Peyer's patch (tissue), 4 donors: ENCODE results near the gene WWP2. TPM values are rescaled to one million over a fixed set of nuclear protein-coding genes. Genes with fewer than 3 reads are reported as not detected.

Source experiments
- DNase-seq, 3 donors: peaks; one replicate each; pipeline ENCODE4 v3.0.0-alpha.2; 2017 to 2019
- H3K27ac ChIP-seq, 4 donors: fragments of 200-600 bp; sonication (generic); one replicate each; pipeline ENCODE4 v1.5.1; 2016 to 2019
- H3K27me3 ChIP-seq, 2 donors: fragments of 200-600 bp; sonication (generic); one replicate each; pipeline ENCODE4 v1.5.1; 2019
- H3K36me3 ChIP-seq, 3 donors: fragments of 200-600 bp; sonication (generic); one replicate each; pipeline ENCODE4 v1.5.1; 2016 to 2019
- H3K4me1 ChIP-seq, 4 donors: fragments of 200-600 bp; sonication (generic); one replicate each; pipeline ENCODE4 v1.5.1; 2016 to 2019
- H3K4me3 ChIP-seq, 4 donors: fragments of 200-600 bp; sonication (generic); 1 replicate in 3 of 4; 2 replicates in 1 of 4; pipeline ENCODE4 v1.5.1; 2016 to 2019; ENCODE audit warnings: mild to moderate bottlenecking in 1 of 4
- H3K9me3 ChIP-seq, 4 donors: fragments of 200-600 bp; sonication (generic); one replicate each; pipeline ENCODE4 v1.5.1; 2016 to 2019; ENCODE audit warnings: mild to moderate bottlenecking in 1 of 4
- POLR2A ChIP-seq, 2 donors: fragments of 450-650 bp; IDR thresholded peaks; one replicate each; pipeline ENCODE4 v1.5.1; 2017; ENCODE audit warnings: antibody characterized with exemption in 2 of 2, mild to moderate bottlenecking in 2 of 2, moderate library complexity in 2 of 2
- total RNA-seq, 4 donors: library from RNA; depleted of rRNA; stranded (reverse); fragments of >200 nt; gene quantifications; one replicate each; pipeline ENCODE4 v1.1.0, GENCODE V29; 2016
- TF ChIP-seq, protein P1 (sequence below), 6 experiments: fragments of 450-650 bp in 4 of 6; fragments of 200-600 bp in 2 of 6; sonication (generic) in 1 of 6; IDR thresholded peaks; one replicate each; pipeline ENCODE4 v1.5.1; 2017 to 2019; ENCODE audit warnings: antibody characterized with exemption in 6 of 6, mild to moderate bottlenecking in 3 of 6, moderate library complexity in 1 of 6

The WWP2 gene
- total RNA-seq, 4 donors from 2014 or later, result 93.5 to 199 (median 111) TPM

- no peaks in the 10 kb centered on the region for H3K9me3 ChIP-seq
- H3K4me1 ChIP-seq, result peaks cover 0 to 38% (median 0%) of the 10 kb centered on the region in 4 donors
- TF ChIP-seq POLR2A (IDR thresholded peaks at IDR 0.05), result no peak
- TF ChIP-seq, protein P1, sequence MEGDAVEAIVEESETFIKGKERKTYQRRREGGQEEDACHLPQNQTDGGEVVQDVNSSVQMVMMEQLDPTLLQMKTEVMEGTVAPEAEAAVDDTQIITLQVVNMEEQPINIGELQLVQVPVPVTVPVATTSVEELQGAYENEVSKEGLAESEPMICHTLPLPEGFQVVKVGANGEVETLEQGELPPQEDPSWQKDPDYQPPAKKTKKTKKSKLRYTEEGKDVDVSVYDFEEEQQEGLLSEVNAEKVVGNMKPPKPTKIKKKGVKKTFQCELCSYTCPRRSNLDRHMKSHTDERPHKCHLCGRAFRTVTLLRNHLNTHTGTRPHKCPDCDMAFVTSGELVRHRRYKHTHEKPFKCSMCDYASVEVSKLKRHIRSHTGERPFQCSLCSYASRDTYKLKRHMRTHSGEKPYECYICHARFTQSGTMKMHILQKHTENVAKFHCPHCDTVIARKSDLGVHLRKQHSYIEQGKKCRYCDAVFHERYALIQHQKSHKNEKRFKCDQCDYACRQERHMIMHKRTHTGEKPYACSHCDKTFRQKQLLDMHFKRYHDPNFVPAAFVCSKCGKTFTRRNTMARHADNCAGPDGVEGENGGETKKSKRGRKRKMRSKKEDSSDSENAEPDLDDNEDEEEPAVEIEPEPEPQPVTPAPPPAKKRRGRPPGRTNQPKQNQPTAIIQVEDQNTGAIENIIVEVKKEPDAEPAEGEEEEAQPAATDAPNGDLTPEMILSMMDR (IDR thresholded peaks at IDR 0.05), result no peak
- no peaks in the 10 kb centered on the region for H3K27me3 ChIP-seq
- DNase-seq, result peak in 2 of 3 donors; percentile 52 to 75
- no peak overlapping the region for H3K4me3 ChIP-seq
- H3K36me3 ChIP-seq, result no peaks in the 10 kb centered on the region
- H3K27ac ChIP-seq, result peak overlapping the region in 2 of 4 donors; percentile 29 to 36
These were observed 71.5 kb downstream of the WWP2 start for GRCh38 chr16:69833357-69834282.

- DNase-seq, result no peak
- Histone ChIP-seq H3K27me3 (no peaks in the 10 kb centered on the region), H3K27ac (no peak overlapping the region), H3K4me1 (peaks cover 0 to 48% (median 0%) of the 10 kb centered on the region in 4 donors), H3K4me3 (no peak overlapping the region), H3K9me3 (no peaks in the 10 kb centered on the region), H3K36me3 (no peaks in the 10 kb centered on the region)
- TF ChIP-seq, protein P1 (IDR thresholded peaks at IDR 0.05), result no peak
- TF ChIP-seq POLR2A (IDR thresholded peaks at IDR 0.05), result no peak
These were observed 72.8 kb downstream of the WWP2 start for GRCh38 chr16:69834807-69835466.

DNA sequence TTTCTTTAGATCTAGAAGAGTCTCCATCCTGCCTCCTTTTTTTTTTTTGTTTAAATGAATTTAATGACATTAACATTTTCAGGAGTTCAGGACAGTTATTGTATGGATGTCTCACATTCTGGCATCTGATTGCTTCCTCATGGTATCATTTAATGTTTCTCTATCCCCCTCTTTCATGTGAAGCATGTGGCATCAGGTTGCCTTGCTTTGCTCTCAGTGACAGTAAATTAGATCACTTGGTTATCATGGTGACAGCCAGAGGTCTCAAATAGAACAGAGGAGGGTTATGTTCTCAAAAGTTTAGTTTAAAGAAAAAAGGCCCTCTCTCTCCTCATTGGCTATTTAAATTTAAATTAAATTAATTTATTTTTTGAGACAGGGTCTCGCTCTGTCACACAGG lies 74.1 kb downstream of the WWP2 start:
- Histone ChIP-seq H3K4me3 (no peak overlapping the region), H3K27ac (no peak overlapping the region), H3K36me3 (no peaks in the 10 kb centered on the region), H3K4me1 (peaks cover 0 to 45% (median 0%) of the 10 kb centered on the region in 4 donors), H3K27me3 (no peaks in the 10 kb centered on the region), H3K9me3 (no peaks in the 10 kb centered on the region)
- TF ChIP-seq, protein P1 (IDR thresholded peaks at IDR 0.05), result no peak
- no peak for TF ChIP-seq POLR2A (IDR thresholded peaks at IDR 0.05)
- DNase-seq, result no peak

GRCh38 chr16:69837380-69837779 lies 75.2 kb downstream of the WWP2 start:
- DNase-seq, result no peak
- no peak overlapping the region for H3K4me3 ChIP-seq
- H3K4me1 ChIP-seq, result peaks cover 0 to 52% (median 0%) of the 10 kb centered on the region in 4 donors
- H3K27ac ChIP-seq, result no peak overlapping the region
- peaks cover 0 to 9% (median 0%) of the 10 kb centered on the region in 3 donors for H3K36me3 ChIP-seq
- H3K9me3 ChIP-seq, result no peaks in the 10 kb centered on the region
- no peaks in the 10 kb centered on the region for H3K27me3 ChIP-seq
- TF ChIP-seq, protein P1 (IDR thresholded peaks at IDR 0.05), result no peak

- DNase-seq, result no peak
- H3K27ac ChIP-seq, result peak overlapping the region in 3 of 4 donors; percentile 51 to 87 (median 73)
These were observed 76.4 kb downstream of the WWP2 start for GRCh38 chr16:69838489-69838888.

More at GRCh38 chr16:69838489-69838888, 76.4 kb downstream of the WWP2 start:
- no peaks in the 10 kb centered on the region for H3K9me3 ChIP-seq
- H3K4me3 ChIP-seq, result no peak overlapping the region
- no peak for TF ChIP-seq POLR2A (IDR thresholded peaks at IDR 0.05)
- TF ChIP-seq, protein P1 (IDR thresholded peaks at IDR 0.05), result no peak
- peaks cover 0 to 44% (median 0%) of the 10 kb centered on the region in 4 donors for H3K4me1 ChIP-seq
- H3K27me3 ChIP-seq, result no peaks in the 10 kb centered on the region
- peaks cover 0 to 20% (median 0%) of the 10 kb centered on the region in 3 donors for H3K36me3 ChIP-seq
